K562 (cell line): ENCODE data around the gene CRADD. TPM values are rescaled to one million over a fixed set of nuclear protein-coding genes. Genes with fewer than 3 reads are reported as not detected.

Experiments used
- ATAC-seq: fragments of 200-7000 bp; cut with Tn5 transposase; 3 replicates; pipeline ENCODE4 v1.9.1; 2020; ENCODE audit warnings: moderate library complexity
- BruUV-seq: library from RNA; stranded (reverse); fragments of 400-500 nt; replicated peaks from 2 replicates; lab custom pipeline; 2021; lab: Mats Ljungman, UMichigan
- CTCF ChIA-PET: fragments of 300-600 bp; formaldehyde crosslinking; extraction: SDS; loops from one replicate; lab custom pipeline; 2021; ENCODE audit warnings: low intra/inter-chr PET ratio; lab: Yijun Ruan, JAX
- POLR2A ChIA-PET: fragments of 300-600, 350-650 bp; sonication (Branson Sonifier 250); formaldehyde crosslinking; extraction: SDS; loops from one replicate; lab custom pipeline; 2021; ENCODE audit warnings: antibody characterized with exemption, inconsistent platforms; lab: Yijun Ruan, JAX
- DNase-seq, 4 experiments: peaks; one replicate each; pipeline versions ENCODE4 v3.0.0 to v3.0.0-alpha.2; 2011 to 2018; ENCODE audit warnings: low spot score in 3 of 4, mixed read lengths in 3 of 4; ENCODE audit errors: extremely low read depth in 1 of 4
- FAIRE-seq: peaks from 2 replicates; lab custom pipeline; 2011; peaks lifted over from hg19 to GRCh38; lab: Jason Lieb, UNC
- H2AFZ ChIP-seq: 2 replicates; pipeline ENCODE4 v1.6.0; 2011; ENCODE audit warnings: low read depth, low read length, control low read depth, inconsistent platforms
- H3K27ac ChIP-seq: fragments of 200-600 bp; 3 replicates; pipeline ENCODE4 v1.8.0; 2011; ENCODE audit warnings: low read depth, mild to moderate bottlenecking, control low read depth, inconsistent platforms, low read length, moderate library complexity, mixed read lengths; ENCODE audit errors: extremely low read depth
- H3K27me3 ChIP-seq, 2 experiments: fragments of 300-600 bp in 1 of 2; 2 replicates in 1 of 2; 3 replicates in 1 of 2; pipeline versions ENCODE4 v1.6.0 to v1.8.0; 2011; ENCODE audit warnings: inconsistent platforms in 2 of 2, low read length in 2 of 2, mild to moderate bottlenecking in 1 of 2, mixed read lengths in 1 of 2, moderate library complexity in 1 of 2; ENCODE audit not compliant: control insufficient read depth in 2 of 2, insufficient read depth in 2 of 2
- H3K36me3 ChIP-seq: fragments of 300-600 bp; 3 replicates; pipeline ENCODE4 v1.8.0; 2011; ENCODE audit warnings: mild to moderate bottlenecking, low read length, inconsistent platforms; ENCODE audit not compliant: control insufficient read depth, insufficient read depth
- H3K4me1 ChIP-seq, 2 experiments: fragments of 200-600 bp in 1 of 2; replicated peaks in 1 of 2; 2 replicates in 1 of 2; 3 replicates in 1 of 2; pipeline versions ENCODE4 v1.5.1 to v1.8.0; 2011; ENCODE audit warnings: inconsistent platforms in 2 of 2, low read length in 2 of 2, mild to moderate bottlenecking in 1 of 2, mixed read lengths in 1 of 2, moderate library complexity in 1 of 2; ENCODE audit not compliant: control insufficient read depth in 2 of 2, insufficient read depth in 2 of 2
- H3K4me2 ChIP-seq: 2 replicates; pipeline ENCODE4 v1.6.1; 2011; ENCODE audit warnings: low read length, control low read depth, inconsistent platforms, mixed read lengths; ENCODE audit not compliant: insufficient read depth
- H3K4me3 ChIP-seq: fragments of 200-600 bp; sonication (generic), shearing (Covaris generic); 2 replicates; pipeline ENCODE4 v1.5.1; 2016; ENCODE audit warnings: control low read depth, inconsistent platforms
- H3K79me2 ChIP-seq: fragments of 200-600 bp; 3 replicates; pipeline ENCODE4 v1.8.0; 2011; ENCODE audit warnings: low read length, inconsistent platforms; ENCODE audit not compliant: control insufficient read depth, insufficient read depth
- H3K9ac ChIP-seq, 2 experiments: 2 replicates each; pipeline versions ENCODE4 v1.6.0 to v1.6.1; 2011; ENCODE audit warnings: low read depth in 2 of 2, low read length in 2 of 2, control low read depth in 1 of 2, inconsistent platforms in 1 of 2, mild to moderate bottlenecking in 1 of 2, mixed read lengths in 1 of 2; ENCODE audit not compliant: insufficient read depth in 1 of 2
- H3K9me1 ChIP-seq: one replicate; pipeline ENCODE4 v1.6.0; 2011; ENCODE audit warnings: inconsistent platforms, mild to moderate bottlenecking, low read length, moderate library complexity; ENCODE audit not compliant: control insufficient read depth, insufficient read depth
- H3K9me3 ChIP-seq: replicated peaks from 2 replicates; pipeline ENCODE4 v1.5.1; 2011; ENCODE audit warnings: low read depth, low read length, inconsistent platforms; ENCODE audit not compliant: control insufficient read depth, insufficient read depth
- H4K20me1 ChIP-seq: replicated peaks from 2 replicates; pipeline ENCODE4 v1.6.1; 2011; ENCODE audit warnings: low read length, inconsistent platforms, mixed read lengths; ENCODE audit not compliant: control insufficient read depth, insufficient read depth
- CBX5 ChIP-seq: IDR thresholded peaks from 2 replicates; pipeline ENCODE4 v1.6.1; 2014; ENCODE audit warnings: low read depth, borderline replicate concordance
- CLOCK ChIP-seq: fragments of 250-450 bp; sonication (Bioruptor Pico); IDR thresholded peaks from 2 replicates; pipeline ENCODE4 v1.4.0; 2020; ENCODE audit warnings: mild to moderate bottlenecking, moderate library complexity, borderline replicate concordance
- FOXK1 ChIP-seq: sonication (generic); formaldehyde crosslinking; IDR thresholded peaks from 2 replicates; pipeline ENCODE4 v1.8.0; 2022; ENCODE audit warnings: missing genetic modification reagents, mild to moderate bottlenecking, borderline replicate concordance
- GATAD2A ChIP-seq: fragments of 450-650 bp; IDR thresholded peaks from 2 replicates; pipeline ENCODE4 v1.6.1; 2017
- GTF3C2 ChIP-seq: IDR thresholded peaks from 3 replicates; pipeline ENCODE4 v1.6.1; 2011; ENCODE audit warnings: borderline replicate concordance, mild to moderate bottlenecking, moderate library complexity; ENCODE audit not compliant: insufficient read length; ENCODE audit errors: extremely low read depth
- LARP7 ChIP-seq: fragments of 450-650 bp; IDR thresholded peaks from 2 replicates; pipeline ENCODE4 v1.6.1; 2016
- NCOA6 ChIP-seq: fragments of 450-650 bp; IDR thresholded peaks from 2 replicates; pipeline ENCODE4 v1.6.1; 2017; ENCODE audit warnings: mild to moderate bottlenecking
- SOX6 ChIP-seq: fragments of 450-650 bp; IDR thresholded peaks from 2 replicates; pipeline ENCODE4 v1.6.1; 2014; ENCODE audit warnings: mild to moderate bottlenecking
- TAF9B ChIP-seq: fragments of 450-650 bp; IDR thresholded peaks from 2 replicates; pipeline ENCODE4 v1.6.1; 2018; ENCODE audit warnings: mild to moderate bottlenecking; ENCODE audit not compliant: partially characterized antibody
- XRCC5 ChIP-seq: fragments of 200-400 bp; formaldehyde crosslinking; IDR thresholded peaks from 2 replicates; pipeline ENCODE4 v1.6.1; 2017; ENCODE audit warnings: low read depth, mild to moderate bottlenecking, low read length
- ZNF274 ChIP-seq: IDR thresholded peaks from 2 replicates; pipeline ENCODE4 v1.6.1; 2011; ENCODE audit warnings: low read depth, mild to moderate bottlenecking, low read length, moderate library complexity, borderline replicate concordance
- ZNF3 ChIP-seq: fragments of 250-450 bp; sonication (Bioruptor Pico); IDR thresholded peaks from 2 replicates; pipeline ENCODE4 v1.5.0; 2021; ENCODE audit warnings: mild to moderate bottlenecking, moderate library complexity
- ZNF511 ChIP-seq: sonication (generic); formaldehyde crosslinking; IDR thresholded peaks from 2 replicates; pipeline ENCODE4 v1.8.0; 2022; ENCODE audit warnings: mild to moderate bottlenecking, missing genetic modification reagents
- WGBS: fragments of 100-300 bp; shearing (Covaris generic); methylation state at CpG from one replicate; pipeline ENCODE4 v1.1.6; 2016; ENCODE audit warnings: low coverage, mixed read lengths; ENCODE audit not compliant: insufficient coverage; ENCODE audit errors: missing lambda C conversion rate; 5-methylcytosine and 5-hydroxymethylcytosine counted together
- in situ Hi-C: fragments of 300-500 bp; cut with MboI; formaldehyde crosslinking; loops from 4 replicates; pipeline ENCODE4 v1.15.0; 2018; ENCODE audit warnings: inconsistent platforms, mixed read lengths
- intact Hi-C: fragments of 100-400 bp; cut with micrococcal nuclease; formaldehyde crosslinking; loops from 2 replicates; pipeline ENCODE4 v1.14.2; 2022
- polyA plus RNA-seq, 8 experiments: library from polyadenylated mRNA; depleted of rRNA in 4 of 8; stranded (reverse) in 5 of 8; unstranded in 3 of 8; fragments of >200 nt; fragmentation: Nextera tagmentation in 2 of 8; fragmentation: Illumina TruSeq in 1 of 8; extraction: Ambion mirVana in 2 of 8; extraction: Trizol in 1 of 8; gene quantifications; 2 replicates each; pipeline versions ENCODE4 v1.2.1 to v1.2.3, GENCODE V29; 2011 to 2014; ENCODE audit warnings: inconsistent platforms in 1 of 8, missing spikeins in 1 of 8
- total RNA-seq, 7 experiments: library from RNA; depleted of rRNA in 6 of 7; stranded (reverse); fragments of >200 nt in 6 of 7; fragmentation: Illumina TruSeq in 2 of 7; extraction: Trizol in 2 of 7; gene quantifications; 2 replicates each; pipeline versions ENCODE4 v1.2.1 to v1.2.3, GENCODE V29; 2011 to 2021; ENCODE audit warnings: low replicate concordance in 1 of 7

CRADD gene
- total and polyA plus RNA-seq, 9 of the 15 experiments (the other 6 are each of a cell fraction or from before 2014, with no cell fraction given) = 20.5 to 41.1 (median 25.9) TPM

GRCh38 chr12:93772003-93772700 is 95.0 kb downstream of the CRADD start:
- DNase-seq = no peak
- Histone ChIP-seq H3K27ac (peak overlapping the region; percentile 61; the same call in 1 of the 3 replicates), H3K79me2 (peaks cover 28% of the 10 kb centered on the region), H3K4me2 (no peak overlapping the region), H3K9ac (no peak overlapping the region), H3K4me1 (peaks cover 0 to 11% of the 10 kb centered on the region in 2 experiments; a peak in 4 of 5 replicates), H3K36me3 (no peaks in the 10 kb centered on the region), H4K20me1 (no peaks in the 10 kb centered on the region), H3K4me3 (no peak overlapping the region), H3K27me3 (no peaks in the 10 kb centered on the region), H3K9me1 (no peaks in the 10 kb centered on the region), H2AFZ (no peak overlapping the region), H3K9me3 (no peaks in the 10 kb centered on the region)
- CTCF ChIA-PET = no interaction called here
- POLR2A ChIA-PET = interaction anchor here (0.9 kb wide), 1 partner anchor 203 kb away, joined by 3 read pairs; no protein-coding TSS in a partner anchor
- no peak for FAIRE-seq
- TF ChIP-seq NCOA6 (no peak), LARP7 (no peak), ZNF274 (no peak), XRCC5 (no peak), SOX6 (no peak), ZNF511 (CRISPR knock-in tag) (no peak), CBX5 (no peak), FOXK1 (no peak), GTF3C2 (no peak), CLOCK (no peak), GATAD2A (no peak), ZNF3 (no peak), TAF9B (no peak)
- intact Hi-C loops (no loop called here), in situ Hi-C loops (no loop called here)
- 83% methylated on average over 3 of the region's 3 CpGs for WGBS
- no peak for ATAC-seq
- BruUV-seq = no TSS peak
